Stomach (tissue), 4 donors: ENCODE results near the gene OR6N2.

Experiments used
- CTCF ChIP-seq, 7 experiments: fragments of 450-650 bp in 4 of 7; fragments of 200-600 bp in 3 of 7; sonication (generic) in 3 of 7; IDR thresholded peaks; one replicate each; pipeline ENCODE4 v1.5.1; 2016 to 2019; ENCODE audit warnings: antibody characterized with exemption in 7 of 7, control low read depth in 2 of 7, mild to moderate bottlenecking in 1 of 7
- EP300 ChIP-seq: sonication (generic); formaldehyde crosslinking; IDR thresholded peaks from one replicate; pipeline ENCODE4 v1.6.1; 2017; ENCODE audit warnings: antibody characterized with exemption
- POLR2A ChIP-seq, 4 donors: fragments of 450-650 bp; IDR thresholded peaks; one replicate each; pipeline ENCODE4 v1.6.1; 2016; ENCODE audit warnings: antibody characterized with exemption in 4 of 4, control low read depth in 2 of 4, mild to moderate bottlenecking in 1 of 4, moderate library complexity in 1 of 4
- POLR2AphosphoS5 ChIP-seq, 3 donors: sonication (generic); formaldehyde crosslinking; IDR thresholded peaks; one replicate each; pipeline ENCODE4 v1.6.1; 2016; ENCODE audit warnings: antibody characterized with exemption in 3 of 3

GRCh38 chr1:158781104-158781503 is at the start of gene OR6N2:
- TF ChIP-seq CTCF (IDR thresholded peaks at IDR 0.05) (no peak), POLR2AphosphoS5 (IDR thresholded peaks at IDR 0.05) (no peak), POLR2A (IDR thresholded peaks at IDR 0.05) (no peak), EP300 (no peak)
